PC-3 (cell line): ENCODE data around the gene LNX1. TPM values are rescaled to one million over a fixed set of nuclear protein-coding genes. Genes with fewer than 3 reads are reported as not detected.

Experiments
- ATAC-seq: fragments of 200-7000 bp; cut with Tn5 transposase; 2 replicates; pipeline ENCODE4 v1.9.1; 2020; ENCODE audit warnings: mild to moderate bottlenecking, moderate library complexity
- BruUV-seq: library from RNA; stranded (reverse); fragments of 400-500 nt; replicated peaks from 2 replicates; lab custom pipeline; 2021; lab: Mats Ljungman, UMichigan
- CTCF ChIA-PET: fragments of 300-600 bp; sonication (Branson Sonifier 250); formaldehyde crosslinking; loops from one replicate; lab custom pipeline; 2022; ENCODE audit warnings: antibody characterized with exemption; lab: Charles Lee
- POLR2A ChIA-PET: fragments of 300-600 bp; sonication (Branson Sonifier 250); formaldehyde crosslinking; loops from one replicate; lab custom pipeline; 2022; ENCODE audit warnings: antibody characterized with exemption; ENCODE audit not compliant: unreplicated experiment; lab: Charles Lee
- DNase-seq: peaks from one replicate; pipeline ENCODE4 v3.0.0-alpha.2; 2015
- H2AFZ ChIP-seq: fragments of 300-600 bp; sonication (generic); 2 replicates; pipeline ENCODE4 v1.6.0; 2016; ENCODE audit warnings: antibody characterized with exemption, low read length
- H3F3A ChIP-seq: fragments of 300-600 bp; sonication (generic); one replicate; pipeline ENCODE4 v1.6.0; 2017; ENCODE audit warnings: antibody characterized with exemption, low read length, control low read depth, mild to moderate bottlenecking; ENCODE audit not compliant: unreplicated experiment
- H3K27ac ChIP-seq: fragments of 300-600 bp; sonication (generic); 2 replicates; pipeline ENCODE4 v1.5.1; 2016; ENCODE audit warnings: mild to moderate bottlenecking, low read length
- H3K27me3 ChIP-seq: fragments of 300-600 bp; sonication (generic); 2 replicates; pipeline ENCODE4 v1.6.1; 2016; ENCODE audit warnings: low read length, mixed read lengths
- H3K36me3 ChIP-seq: fragments of 300-600 bp; sonication (generic); 2 replicates; pipeline ENCODE4 v1.6.1; 2016; ENCODE audit warnings: low read depth, mixed run types, low read length, mixed read lengths
- H3K4me1 ChIP-seq: fragments of 300-600 bp; sonication (generic); 2 replicates; pipeline ENCODE4 v1.5.1; 2016; ENCODE audit warnings: low read length; ENCODE audit not compliant: insufficient read depth
- H3K4me2 ChIP-seq: fragments of 300-600 bp; sonication (generic); 2 replicates; pipeline ENCODE4 v1.6.0; 2016; ENCODE audit warnings: low read length
- H3K4me3 ChIP-seq: fragments of 300-600 bp; sonication (generic); 2 replicates; pipeline ENCODE4 v1.5.1; 2016; ENCODE audit warnings: mild to moderate bottlenecking, low read length, mixed read lengths
- H3K79me2 ChIP-seq: fragments of 300-600 bp; sonication (generic); 2 replicates; pipeline ENCODE4 v1.6.1; 2017; ENCODE audit warnings: low read length, mixed read lengths
- H3K9ac ChIP-seq: fragments of 300-600 bp; sonication (generic); 2 replicates; pipeline ENCODE4 v1.6.0; 2016; ENCODE audit warnings: mild to moderate bottlenecking, low read length
- H3K9me2 ChIP-seq: fragments of 300-600 bp; sonication (generic); replicated peaks from 2 replicates; pipeline ENCODE4 v1.6.1; 2016; ENCODE audit warnings: mixed run types, low read length, mixed read lengths
- H3K9me3 ChIP-seq: fragments of 300-600 bp; sonication (generic); 2 replicates; pipeline ENCODE4 v1.6.1; 2016; ENCODE audit warnings: low read length, mixed read lengths
- H4K20me1 ChIP-seq: fragments of 300-600 bp; sonication (generic); 2 replicates; pipeline ENCODE4 v1.6.1; 2016; ENCODE audit warnings: low read length, mixed read lengths
- EZH2 ChIP-seq: fragments of 300-600 bp; sonication (generic); IDR thresholded peaks from one replicate; pipeline ENCODE4 v1.6.1; 2017; ENCODE audit warnings: antibody characterized with exemption, mild to moderate bottlenecking, low read length; ENCODE audit not compliant: unreplicated experiment
- EZH2phosphoT487 ChIP-seq: fragments of 300-600 bp; sonication (generic); IDR thresholded peaks from 2 replicates; pipeline ENCODE4 v1.6.1; 2018; ENCODE audit warnings: mild to moderate bottlenecking, antibody characterized with exemption, low read length, borderline replicate concordance
- intact Hi-C: fragments of 100-400 bp; cut with micrococcal nuclease; formaldehyde crosslinking; loops from 2 replicates; pipeline ENCODE4 v1.9.0; 2023
- total RNA-seq: library from RNA; depleted of rRNA; stranded (reverse); fragments of >200 nt; gene quantifications from 2 replicates; pipeline ENCODE4 v1.2.3, GENCODE V29; 2014
- TF ChIP-seq, protein P1 (sequence below): fragments of 300-600 bp; sonication (generic); conservative IDR thresholded peaks from 2 replicates; pipeline ENCODE4 v1.5.1; 2017; ENCODE audit warnings: antibody characterized with exemption, low read depth, mild to moderate bottlenecking, low read length

The LNX1 gene
- total RNA-seq, 1 experiment from 2014 or later, result 2.8 TPM

- Histone ChIP-seq H3K4me1 (peaks cover 8% of the 10 kb centered on the region; the same call in 1 of the 2 replicates), H2AFZ (no peak overlapping the region), H3K9ac (no peak overlapping the region), H3K9me2 (no peaks in the 10 kb centered on the region), H3F3A (no peaks in the 10 kb centered on the region), H3K4me3 (no peak overlapping the region), H3K9me3 (no peaks in the 10 kb centered on the region), H3K4me2 (no peak overlapping the region), H3K27ac (no peak overlapping the region), H3K27me3 (no peaks in the 10 kb centered on the region), H4K20me1 (no peaks in the 10 kb centered on the region), H3K79me2 (no peaks in the 10 kb centered on the region), H3K36me3 (no peaks in the 10 kb centered on the region)
- no peak for TF ChIP-seq EZH2phosphoT487
- TF ChIP-seq, protein P1, sequence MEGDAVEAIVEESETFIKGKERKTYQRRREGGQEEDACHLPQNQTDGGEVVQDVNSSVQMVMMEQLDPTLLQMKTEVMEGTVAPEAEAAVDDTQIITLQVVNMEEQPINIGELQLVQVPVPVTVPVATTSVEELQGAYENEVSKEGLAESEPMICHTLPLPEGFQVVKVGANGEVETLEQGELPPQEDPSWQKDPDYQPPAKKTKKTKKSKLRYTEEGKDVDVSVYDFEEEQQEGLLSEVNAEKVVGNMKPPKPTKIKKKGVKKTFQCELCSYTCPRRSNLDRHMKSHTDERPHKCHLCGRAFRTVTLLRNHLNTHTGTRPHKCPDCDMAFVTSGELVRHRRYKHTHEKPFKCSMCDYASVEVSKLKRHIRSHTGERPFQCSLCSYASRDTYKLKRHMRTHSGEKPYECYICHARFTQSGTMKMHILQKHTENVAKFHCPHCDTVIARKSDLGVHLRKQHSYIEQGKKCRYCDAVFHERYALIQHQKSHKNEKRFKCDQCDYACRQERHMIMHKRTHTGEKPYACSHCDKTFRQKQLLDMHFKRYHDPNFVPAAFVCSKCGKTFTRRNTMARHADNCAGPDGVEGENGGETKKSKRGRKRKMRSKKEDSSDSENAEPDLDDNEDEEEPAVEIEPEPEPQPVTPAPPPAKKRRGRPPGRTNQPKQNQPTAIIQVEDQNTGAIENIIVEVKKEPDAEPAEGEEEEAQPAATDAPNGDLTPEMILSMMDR, result no peak
- no peak for TF ChIP-seq EZH2
- no peak for DNase-seq
- POLR2A ChIA-PET, result no interaction called here
- BruUV-seq, result no TSS peak
- intact Hi-C loops, result loop anchor here (10.0 kb wide), 1 partner anchor 304 kb away; no protein-coding TSS in a partner anchor
- no peak for ATAC-seq
- CTCF ChIA-PET, result interaction anchor here (0.7 kb wide), 1 partner anchor 733 kb away, joined by 7 read pairs; no protein-coding TSS in a partner anchor
These were observed 90.7 kb downstream of the LNX1 start for GRCh38 chr4:53500546-53500945.

GRCh38 chr4:53499791-53500190 is 91.5 kb downstream of the LNX1 start:
- Histone ChIP-seq H3K79me2 (no peaks in the 10 kb centered on the region), H3K4me2 (no peak overlapping the region), H3K27ac (no peak overlapping the region), H3K36me3 (no peaks in the 10 kb centered on the region), H3K9ac (no peak overlapping the region), H3K4me3 (no peak overlapping the region), H3K9me3 (no peaks in the 10 kb centered on the region), H3K27me3 (no peaks in the 10 kb centered on the region), H2AFZ (no peak overlapping the region), H3K4me1 (peaks cover 8% of the 10 kb centered on the region; the same call in 1 of the 2 replicates), H3F3A (no peaks in the 10 kb centered on the region), H4K20me1 (no peaks in the 10 kb centered on the region), H3K9me2 (no peaks in the 10 kb centered on the region)
- BruUV-seq, result no TSS peak
- no peak for TF ChIP-seq EZH2phosphoT487
- TF ChIP-seq EZH2, result no peak
- TF ChIP-seq, protein P1, result no peak
- ATAC-seq (no peak), DNase-seq (no peak)
- intact Hi-C loops, result loop anchor here (10.0 kb wide), 1 partner anchor 305 kb away; no protein-coding TSS in a partner anchor
- ChIA-PET CTCF (no interaction called here), POLR2A (no interaction called here)

DNA sequence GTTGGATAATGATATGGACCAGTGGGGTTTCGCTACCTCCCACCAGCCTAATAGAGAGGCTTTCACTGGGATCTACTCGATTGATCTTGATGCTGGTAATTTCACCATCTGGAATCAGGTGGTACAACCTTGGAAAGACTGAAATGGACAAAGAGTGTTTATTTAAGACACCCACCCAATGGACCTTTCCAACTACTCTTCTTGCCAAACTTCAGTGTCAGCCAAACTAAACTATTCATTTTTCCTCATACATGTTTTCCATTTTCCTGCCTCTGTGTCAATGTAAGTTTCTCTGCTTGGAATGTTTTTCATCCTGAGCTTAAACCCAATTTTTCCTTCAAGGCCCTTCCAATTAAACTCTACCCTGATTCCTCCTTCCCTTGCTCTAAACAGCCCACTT is 92.6 kb downstream of the LNX1 start:
- CTCF ChIA-PET, result interaction anchor here (0.5 kb wide), 1 partner anchor 187 kb away, joined by 3 read pairs; no protein-coding TSS in a partner anchor
- no peaks in the 10 kb centered on the region for H3F3A ChIP-seq
- no peak for TF ChIP-seq EZH2
- DNase-seq (no peak), ATAC-seq (no peak)
- no peaks in the 10 kb centered on the region for H3K79me2 ChIP-seq
- no peak overlapping the region for H3K27ac ChIP-seq
- intact Hi-C loops, result no loop called here
- H3K4me3 ChIP-seq, result no peak overlapping the region
- no peaks in the 10 kb centered on the region for H4K20me1 ChIP-seq
- no peaks in the 10 kb centered on the region for H3K9me2 ChIP-seq
- H2AFZ ChIP-seq, result no peak overlapping the region
- H3K36me3 ChIP-seq, result no peaks in the 10 kb centered on the region
- H3K27me3 ChIP-seq, result no peaks in the 10 kb centered on the region
- no peak overlapping the region for H3K9ac ChIP-seq
- H3K4me2 ChIP-seq, result no peak overlapping the region
- POLR2A ChIA-PET, result no interaction called here
- no TSS peak for BruUV-seq
- H3K4me1 ChIP-seq, result peaks cover 8% of the 10 kb centered on the region; the same call in 1 of the 2 replicates
- H3K9me3 ChIP-seq, result no peaks in the 10 kb centered on the region
